ENCODE measurements around the gene ANKRD63.

The ANKRD63 gene

GRCh38 chr15:40322531-40323238 lies 39.8 kb upstream of the ANKRD63 start:
- H3K79me2 ChIP-seq (ENCODE audit: low read length): peaks cover 29% of the 10 kb centered on the region
- no peak overlapping the region for H3K27ac ChIP-seq (ENCODE audit: low read length)
- DNase-seq: no peak
- H3K4me3 ChIP-seq (ENCODE audit: low read length): peak overlapping the region; percentile 48
- H3K4me2 ChIP-seq (ENCODE audit: low read depth, low read length): peak overlapping the region; percentile 92
- TF ChIP-seq EZH2phosphoT487 (IDR thresholded peaks at IDR 0.05; ENCODE audit: low read length): no peak
- TF ChIP-seq CTCF (IDR thresholded peaks at IDR 0.05; ENCODE audit: low read length): no peak
- no peak for TF ChIP-seq EZH2 (optimal IDR thresholded peaks at IDR 0.05; ENCODE audit: low read depth, low read length)
- no peaks in the 10 kb centered on the region for H3K36me3 ChIP-seq (replicated peaks; ENCODE audit: insufficient read depth, low read length)
- peaks cover 19% of the 10 kb centered on the region for H3F3A ChIP-seq (ENCODE audit: insufficient read depth, low read length)
- no peaks in the 10 kb centered on the region for H4K20me1 ChIP-seq (ENCODE audit: insufficient read depth, low read length)
- H3K4me1 ChIP-seq (ENCODE audit: low read length): peaks cover 39% of the 10 kb centered on the region
- no peaks in the 10 kb centered on the region for H3K9me3 ChIP-seq (replicated peaks; ENCODE audit: insufficient read depth, low read length)
- peak overlapping the region; percentile 61; the same call in 1 of the 2 replicates for H2AFZ ChIP-seq (ENCODE audit: low read length)
- no peaks in the 10 kb centered on the region for H3K9me2 ChIP-seq (replicated peaks; ENCODE audit: insufficient read depth, low read length)
- H3K27me3 ChIP-seq (replicated peaks; ENCODE audit: insufficient read depth, low read length): no peaks in the 10 kb centered on the region
- no peak overlapping the region for H3K9ac ChIP-seq (ENCODE audit: low read length)

- H3K9me2 ChIP-seq (replicated peaks; ENCODE audit: insufficient read depth, low read length): no peaks in the 10 kb centered on the region
- no peak overlapping the region for H3K4me2 ChIP-seq (ENCODE audit: low read depth, low read length)
- H3F3A ChIP-seq (ENCODE audit: insufficient read depth, low read length): peaks cover 1% of the 10 kb centered on the region; the same call in 1 of the 2 replicates
- H3K79me2 ChIP-seq (ENCODE audit: low read length): peaks cover 17% of the 10 kb centered on the region
- H3K4me3 ChIP-seq (ENCODE audit: low read length): no peak overlapping the region
- no peak overlapping the region for H3K9ac ChIP-seq (ENCODE audit: low read length)
- H4K20me1 ChIP-seq (ENCODE audit: insufficient read depth, low read length): no peaks in the 10 kb centered on the region
- H3K9me3 ChIP-seq (replicated peaks; ENCODE audit: insufficient read depth, low read length): no peaks in the 10 kb centered on the region
- H2AFZ ChIP-seq (ENCODE audit: low read length): no peak overlapping the region
- no peak overlapping the region for H3K27ac ChIP-seq (ENCODE audit: low read length)
- H3K4me1 ChIP-seq (ENCODE audit: low read length): peaks cover 21% of the 10 kb centered on the region
- H3K36me3 ChIP-seq (replicated peaks; ENCODE audit: insufficient read depth, low read length): no peaks in the 10 kb centered on the region
- TF ChIP-seq CTCF (IDR thresholded peaks at IDR 0.05; ENCODE audit: low read length) (peak; percentile 91), EZH2phosphoT487 (IDR thresholded peaks at IDR 0.05; ENCODE audit: low read length) (no peak)
- H3K27me3 ChIP-seq (replicated peaks; ENCODE audit: insufficient read depth, low read length): no peaks in the 10 kb centered on the region
- peak; percentile 84 for DNase-seq
Measured at GRCh38 chr15:40320931-40321371, 38.1 kb upstream of the ANKRD63 start.

- no peak overlapping the region for H3K4me3 ChIP-seq (ENCODE audit: low read length)
- H3K4me2 ChIP-seq (ENCODE audit: low read depth, low read length): no peak overlapping the region
- DNase-seq: no peak
- H3K9me3 ChIP-seq (replicated peaks; ENCODE audit: insufficient read depth, low read length): no peaks in the 10 kb centered on the region
- H3K9ac ChIP-seq (ENCODE audit: low read length): no peak overlapping the region
- H3F3A ChIP-seq (ENCODE audit: insufficient read depth, low read length): no peaks in the 10 kb centered on the region
- H2AFZ ChIP-seq (ENCODE audit: low read length): no peak overlapping the region
- no peaks in the 10 kb centered on the region for H3K9me2 ChIP-seq (replicated peaks; ENCODE audit: insufficient read depth, low read length)
- H3K27ac ChIP-seq (ENCODE audit: low read length): no peak overlapping the region
- no peaks in the 10 kb centered on the region for H3K27me3 ChIP-seq (replicated peaks; ENCODE audit: insufficient read depth, low read length)
- peaks cover 16% of the 10 kb centered on the region for H3K4me1 ChIP-seq (ENCODE audit: low read length)
- no peaks in the 10 kb centered on the region for H3K36me3 ChIP-seq (replicated peaks; ENCODE audit: insufficient read depth, low read length)
- TF ChIP-seq EZH2 (optimal IDR thresholded peaks at IDR 0.05; ENCODE audit: low read depth, low read length) (no peak), CTCF (IDR thresholded peaks at IDR 0.05; ENCODE audit: low read length) (no peak), EZH2phosphoT487 (IDR thresholded peaks at IDR 0.05; ENCODE audit: low read length) (no peak)
- peaks cover 12% of the 10 kb centered on the region for H3K79me2 ChIP-seq (ENCODE audit: low read length)
- H4K20me1 ChIP-seq (ENCODE audit: insufficient read depth, low read length): no peaks in the 10 kb centered on the region
Measured at GRCh38 chr15:40320409-40320808, 37.5 kb upstream of the ANKRD63 start.
